ENCODE measurements around the gene ANKS1B.

The ANKS1B gene

GRCh38 chr12:99205111-99205510 lies 779.6 kb downstream of the ANKS1B start:
- TF ChIP-seq CTCF (IDR thresholded peaks at IDR 0.05; ENCODE audit: low read depth, low read length, missing control alignments) = no peak
- no peaks in the 10 kb centered on the region for H3K27me3 ChIP-seq (replicated peaks)
- no peak overlapping the region for H3K4me3 ChIP-seq (ENCODE audit: low read depth, low read length)
- H3K27ac ChIP-seq = no peak overlapping the region
- DNase-seq = no peak
- in situ Hi-C loops (cut with HindIII; ENCODE audit: low pct_ligation_motif_present, low sequenced_read_pairs) = no loop called here
- no peaks in the 10 kb centered on the region for H3K36me3 ChIP-seq (replicated peaks)

- DNase-seq = no peak
- Histone ChIP-seq H3K36me3 (replicated peaks) (no peaks in the 10 kb centered on the region), H3K27ac (no peak overlapping the region), H3K27me3 (replicated peaks) (no peaks in the 10 kb centered on the region), H3K4me3 (ENCODE audit: low read depth, low read length) (no peak overlapping the region)
- in situ Hi-C loops (cut with HindIII; ENCODE audit: low pct_ligation_motif_present, low sequenced_read_pairs) = no loop called here
- TF ChIP-seq CTCF (IDR thresholded peaks at IDR 0.05; ENCODE audit: low read depth, low read length, missing control alignments) = no peak
Observed at GRCh38 chr12:99201906-99202645, 782.7 kb downstream of the ANKS1B start.

- in situ Hi-C loops (cut with HindIII; ENCODE audit: low pct_ligation_motif_present, low sequenced_read_pairs) = no loop called here
- H3K27me3 ChIP-seq (replicated peaks) = no peaks in the 10 kb centered on the region
- H3K27ac ChIP-seq = no peak overlapping the region
- no peak for TF ChIP-seq CTCF (IDR thresholded peaks at IDR 0.05; ENCODE audit: low read depth, low read length, missing control alignments)
- H3K36me3 ChIP-seq (replicated peaks) = no peaks in the 10 kb centered on the region
- no peak for DNase-seq
- H3K4me3 ChIP-seq (ENCODE audit: low read depth, low read length) = no peak overlapping the region
Observed at GRCh38 chr12:99200711-99201384, 783.9 kb downstream of the ANKS1B start.

- in situ Hi-C loops (cut with HindIII; ENCODE audit: low pct_ligation_motif_present, low sequenced_read_pairs) = no loop called here
Observed at GRCh38 chr12:99195474-99195873, 789.3 kb downstream of the ANKS1B start.

GRCh38 chr12:99192489-99192888 lies 792.2 kb downstream of the ANKS1B start:
- no peaks in the 10 kb centered on the region for H3K36me3 ChIP-seq (replicated peaks)
- H3K27ac ChIP-seq = no peak overlapping the region
- DNase-seq = no peak
- H3K27me3 ChIP-seq (replicated peaks) = no peaks in the 10 kb centered on the region
- in situ Hi-C loops (cut with HindIII; ENCODE audit: low pct_ligation_motif_present, low sequenced_read_pairs) = no loop called here
- H3K4me3 ChIP-seq (ENCODE audit: low read depth, low read length) = no peak overlapping the region
- TF ChIP-seq CTCF (IDR thresholded peaks at IDR 0.05; ENCODE audit: low read depth, low read length, missing control alignments) = no peak

More at GRCh38 chr12:99195474-99195873, 789.3 kb downstream of the ANKS1B start:
- Histone ChIP-seq H3K27me3 (replicated peaks) (no peaks in the 10 kb centered on the region), H3K36me3 (replicated peaks) (no peaks in the 10 kb centered on the region), H3K4me3 (ENCODE audit: low read depth, low read length) (no peak overlapping the region), H3K27ac (no peak overlapping the region)
- TF ChIP-seq CTCF (IDR thresholded peaks at IDR 0.05; ENCODE audit: low read depth, low read length, missing control alignments) = no peak
- no peak for DNase-seq

Measured in brain microvascular endothelial cell (primary cell).